ENCODE results near the gene COL4A1.

The COL4A1 gene

DNA sequence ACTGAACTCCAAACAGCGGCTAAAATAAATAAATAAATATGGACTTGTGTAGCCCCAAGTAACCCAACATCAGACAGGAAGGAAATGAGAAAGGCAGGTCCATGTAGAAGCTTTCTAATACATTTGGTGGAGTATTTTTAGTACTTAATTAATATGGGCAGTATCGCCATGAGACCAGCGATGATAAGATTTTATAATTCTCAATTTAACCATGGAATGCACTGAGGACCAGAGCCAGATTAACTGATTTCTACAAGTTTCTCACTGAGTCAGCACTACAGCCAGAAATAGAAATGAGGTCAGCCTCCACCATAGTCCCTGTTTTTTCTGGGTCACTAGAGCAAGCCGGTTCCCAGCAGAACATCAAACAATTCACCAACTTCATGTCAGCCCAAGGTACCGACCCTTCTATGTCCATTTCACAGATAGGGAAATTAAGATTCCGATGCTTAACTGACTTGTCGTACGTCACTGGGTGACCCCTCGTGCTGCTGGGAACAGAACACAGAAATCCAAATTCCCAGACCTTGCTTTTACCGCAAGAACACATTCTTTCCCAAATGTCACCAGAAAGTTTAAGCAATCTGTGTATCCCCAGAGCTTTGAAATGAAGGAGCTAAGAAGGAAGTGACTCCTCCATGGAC is 90.4 kb downstream of the COL4A1 start:
- peak in 1 of 14 donors; percentile 15 for DNase-seq

DNA sequence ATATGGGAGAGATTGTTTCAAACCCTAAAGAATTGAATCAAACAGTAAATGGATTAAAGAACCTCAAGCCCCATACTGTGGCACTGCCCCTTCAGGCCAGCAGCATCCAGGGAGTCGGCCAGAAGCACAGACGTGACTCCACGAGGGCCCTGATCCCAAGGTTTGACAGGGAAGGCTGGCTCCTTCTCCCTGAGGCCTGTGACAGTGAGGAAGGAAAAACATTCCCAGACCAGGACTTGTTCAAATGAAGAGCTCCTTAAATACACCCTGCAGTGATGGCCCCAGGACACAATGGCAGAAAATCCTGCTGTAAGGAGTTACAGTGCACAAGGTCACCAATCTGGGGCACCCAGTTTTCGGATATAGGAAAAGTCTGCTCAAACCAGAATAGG is 91.0 kb downstream of the COL4A1 start:
- DNase-seq, result no peak

DNA sequence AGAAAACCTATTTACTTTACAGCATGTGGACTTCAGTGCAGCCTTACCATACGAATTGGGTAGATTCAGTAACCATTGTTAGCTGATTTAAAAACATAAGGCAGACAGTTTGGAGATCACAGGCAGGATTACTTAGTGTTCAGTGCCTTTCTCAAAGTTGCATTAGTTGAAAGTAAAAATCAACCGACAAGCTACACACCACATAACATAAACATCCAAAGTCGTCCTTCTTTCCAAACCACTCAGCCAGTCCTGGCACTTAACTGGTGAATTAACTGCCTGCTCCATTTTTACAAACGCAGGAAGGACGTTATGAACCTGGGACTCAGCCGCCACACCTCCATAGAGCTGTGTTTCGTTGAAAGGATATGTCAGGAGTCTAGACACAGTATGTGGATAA is 91.4 kb downstream of the COL4A1 start:
- no peak for DNase-seq

- no peak for DNase-seq
These were observed 92.3 kb downstream of the COL4A1 start for GRCh38 chr13:110214637-110215036.

- DNase-seq, result no peak
These were observed 93.4 kb downstream of the COL4A1 start for GRCh38 chr13:110213461-110214074.

- no peak for DNase-seq
These were observed 94.4 kb downstream of the COL4A1 start for GRCh38 chr13:110212529-110212928.

DNA sequence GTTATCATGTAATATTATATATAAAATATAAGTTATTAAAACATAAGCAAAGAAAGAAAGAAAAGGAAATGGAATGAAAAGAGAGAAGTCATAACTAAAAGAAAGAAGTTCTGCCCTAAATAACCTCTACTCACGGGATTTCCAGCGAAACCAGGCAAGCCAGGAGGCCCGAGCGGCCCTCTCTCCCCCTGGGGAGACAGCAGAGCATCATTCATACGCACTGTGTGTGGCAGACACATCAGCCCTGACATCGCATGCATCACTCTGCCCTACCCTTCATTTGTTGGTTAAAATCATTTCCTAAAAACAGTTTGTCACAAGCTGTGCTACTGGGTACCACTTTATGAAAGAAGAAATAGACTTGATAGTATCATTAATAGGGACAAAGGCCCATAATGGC is 95.2 kb downstream of the COL4A1 start:
- DNase-seq, result no peak

GRCh38 chr13:110211046-110211445 is 95.9 kb downstream of the COL4A1 start:
- DNase-seq, result no peak

- DNase-seq, result no peak
These were observed 96.4 kb downstream of the COL4A1 start for GRCh38 chr13:110210604-110210985.

- DNase-seq, result no peak
These were observed 96.9 kb downstream of the COL4A1 start for GRCh38 chr13:110209950-110210603.

- no peak for DNase-seq
These were observed 98.8 kb downstream of the COL4A1 start for GRCh38 chr13:110208116-110208515.

DNA sequence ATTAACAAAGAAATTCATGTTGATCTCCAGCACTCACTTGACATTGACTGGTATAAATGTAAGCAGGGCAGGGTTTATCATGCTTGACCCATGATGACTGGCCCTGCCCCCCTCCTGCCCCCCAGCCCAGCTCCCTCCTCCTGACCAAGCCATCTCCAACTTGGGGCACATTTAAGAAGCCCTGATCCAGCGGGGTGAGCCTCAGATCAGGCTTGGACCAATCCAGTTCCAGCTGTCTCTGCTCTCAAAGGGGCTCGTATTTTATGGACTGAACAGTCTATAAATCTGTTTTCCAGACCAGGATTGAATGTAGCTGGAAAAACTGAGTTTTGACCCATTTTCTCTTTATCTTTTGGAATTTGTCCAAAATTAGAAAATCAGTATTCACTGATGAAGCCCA is 100.0 kb downstream of the COL4A1 start:
- no peak for DNase-seq

- DNase-seq, result no peak
These were observed 100.8 kb downstream of the COL4A1 start for GRCh38 chr13:110206185-110206584.

- no peak for DNase-seq
These were observed 105.8 kb downstream of the COL4A1 start for GRCh38 chr13:110201114-110201513.

DNA sequence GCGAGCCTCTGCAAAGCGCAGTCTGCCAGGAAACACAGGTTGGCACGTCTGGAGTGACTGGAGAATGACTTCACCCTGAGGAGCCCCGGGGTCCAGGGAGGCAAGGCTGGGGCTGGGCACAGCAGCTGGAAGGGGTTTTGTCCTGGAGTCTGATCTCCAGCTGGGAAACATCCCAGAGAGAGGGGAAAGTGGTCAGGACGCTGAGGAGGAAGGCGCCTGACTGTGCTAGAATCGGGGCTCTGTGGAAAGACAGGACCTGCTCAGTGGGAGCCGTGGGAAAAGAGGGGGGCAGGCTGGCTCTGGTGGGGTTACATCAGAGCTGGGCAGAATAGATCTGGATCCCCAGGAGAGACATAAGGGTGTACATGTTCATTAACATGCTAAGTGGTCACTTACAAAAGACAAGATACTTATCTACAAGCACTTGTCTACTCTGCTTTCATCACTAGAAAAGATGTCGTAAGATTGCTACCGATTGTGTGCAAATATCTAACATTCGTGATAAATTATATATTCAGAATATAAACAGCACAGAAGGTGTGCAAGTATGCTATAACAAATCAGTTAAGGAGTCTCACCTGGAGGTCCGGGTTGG is 106.6 kb downstream of the COL4A1 start:
- no peak for DNase-seq

GRCh38 chr13:110199046-110199831 is 107.7 kb downstream of the COL4A1 start:
- DNase-seq, result no peak

DNA sequence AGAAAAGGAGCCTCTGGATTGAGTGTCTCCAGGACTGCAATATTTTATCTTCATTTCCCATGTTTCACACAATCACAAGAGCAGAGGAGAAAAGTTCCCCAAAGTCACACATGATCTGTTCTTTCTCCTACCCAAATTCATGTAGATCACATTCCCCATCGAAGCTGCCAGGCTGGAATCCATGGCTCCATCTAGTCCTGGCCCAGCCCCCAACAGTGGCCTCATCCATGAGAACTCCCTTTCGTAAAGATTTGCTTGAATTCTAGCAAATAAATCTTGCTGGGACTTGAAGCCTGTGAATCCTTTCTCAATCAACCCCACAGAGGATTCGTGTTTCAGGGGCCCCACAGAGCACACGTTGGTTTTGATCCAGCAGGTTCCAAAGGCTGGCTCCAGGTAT is 109.5 kb downstream of the COL4A1 start:
- no peak for DNase-seq

DNA sequence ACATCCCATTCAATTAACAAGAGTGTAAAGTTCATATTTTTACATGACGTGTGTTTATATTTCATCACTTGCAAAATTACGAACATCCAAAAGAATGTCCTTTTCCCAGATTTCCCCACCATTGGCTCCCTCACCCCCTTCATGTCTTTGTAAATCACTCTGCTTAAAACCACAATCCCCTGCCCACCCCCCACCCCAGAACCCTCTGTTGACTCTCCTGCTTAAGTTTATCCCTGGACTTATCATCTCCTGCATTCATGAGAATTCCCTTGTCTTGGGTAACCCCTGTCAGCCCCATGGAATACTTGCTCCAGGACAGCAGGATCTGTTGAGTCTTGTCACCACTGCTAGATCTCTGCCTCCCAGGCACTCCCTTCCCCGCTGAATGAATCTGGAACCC is 109.9 kb downstream of the COL4A1 start:
- DNase-seq, result no peak

- DNase-seq, result no peak
These were observed 111.1 kb downstream of the COL4A1 start for GRCh38 chr13:110195547-110196485.

DNA sequence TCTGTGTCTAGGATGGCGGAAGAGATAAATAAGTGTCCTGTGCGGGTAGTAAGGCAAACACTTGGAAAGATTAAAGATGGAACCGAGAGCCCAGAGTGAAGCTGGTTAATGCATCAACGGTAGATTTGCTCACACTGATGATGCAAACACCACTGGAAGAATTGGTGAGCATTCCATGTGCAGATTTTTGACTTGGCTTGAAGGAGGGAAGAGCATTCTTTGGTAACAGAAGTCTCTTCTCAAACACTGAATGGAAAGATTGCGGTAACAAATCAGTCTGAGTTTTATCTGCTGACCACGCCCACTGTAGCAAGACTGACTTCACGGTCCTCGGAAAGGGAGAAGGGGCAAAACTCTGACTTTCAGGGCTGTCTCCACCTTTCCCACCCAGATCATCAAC is 112.5 kb downstream of the COL4A1 start:
- no peak for DNase-seq

- DNase-seq, result no peak
These were observed 113.5 kb downstream of the COL4A1 start for GRCh38 chr13:110193491-110193890.

DNA sequence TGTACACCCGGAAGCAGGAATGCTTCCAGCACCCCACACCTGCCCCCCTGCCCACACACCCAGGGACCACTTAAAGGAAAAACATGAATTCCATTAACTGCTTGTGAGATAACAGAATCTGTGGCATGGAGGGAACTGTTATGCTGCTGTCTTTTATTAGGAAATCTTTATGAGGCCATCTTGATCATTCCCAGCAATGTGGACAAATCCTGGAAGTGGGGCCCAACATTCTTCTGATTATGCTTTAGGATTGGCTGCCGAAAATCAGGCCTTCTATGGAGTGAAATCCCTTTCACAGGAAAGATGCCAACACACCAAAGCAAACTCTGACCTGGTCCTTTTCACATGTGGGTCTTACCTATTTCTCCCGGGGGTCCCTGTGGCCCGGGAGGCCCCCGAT is 114.5 kb downstream of the COL4A1 start:
- no peak for DNase-seq
